ENCODE results near the gene TEX10.

DNA sequence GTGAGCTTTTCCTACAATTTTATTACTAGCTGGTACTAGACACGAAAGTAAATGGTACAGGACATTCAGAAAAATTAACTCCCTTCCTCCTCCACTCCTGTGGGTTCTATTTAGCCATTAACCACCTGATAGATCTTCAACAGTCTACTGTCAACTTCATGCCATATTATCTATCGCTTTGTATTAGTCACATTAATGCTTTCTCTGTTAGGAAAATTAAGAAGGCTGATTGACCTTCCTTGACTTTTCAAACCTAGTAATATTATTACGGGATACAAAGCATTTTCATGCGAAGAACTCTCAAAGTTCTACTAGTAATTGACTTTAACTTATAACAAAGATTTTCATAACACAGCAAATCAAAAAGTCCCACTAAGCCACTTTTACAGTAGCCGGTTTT is 1.2 kb downstream of the TEX10 start:
- no peak for TF ChIP-seq ZKSCAN8 (CRISPR knock-in tag; IDR thresholded peaks at IDR 0.05; ENCODE audit: borderline replicate concordance)
- no peak for TF ChIP-seq ZNF781 (CRISPR knock-in tag; IDR thresholded peaks at IDR 0.05; ENCODE audit: borderline replicate concordance, not compliant biosample characterization)
